HuH-7.5 (cell line): Measurements from ENCODE around the gene GARRE1.
"Not testable (repeated sequence)": the region's sequence is repeated elsewhere in the genome, so short reads cannot be mapped to it uniquely, and the experiment has no call there.

Source experiments
- DNase-seq: peaks from one replicate; pipeline ENCODE4 v3.0.0; 2011; ENCODE audit warnings: low spot score

Gene GARRE1

GRCh38 chr19:34260771-34261173 is 6.4 kb downstream of the GARRE1 start:
- no peak for DNase-seq

- no peak for DNase-seq
These were observed 7.2 kb downstream of the GARRE1 start for GRCh38 chr19:34261334-34262109.

- no peak for DNase-seq
These were observed 9.4 kb downstream of the GARRE1 start for GRCh38 chr19:34263745-34264237.

DNA sequence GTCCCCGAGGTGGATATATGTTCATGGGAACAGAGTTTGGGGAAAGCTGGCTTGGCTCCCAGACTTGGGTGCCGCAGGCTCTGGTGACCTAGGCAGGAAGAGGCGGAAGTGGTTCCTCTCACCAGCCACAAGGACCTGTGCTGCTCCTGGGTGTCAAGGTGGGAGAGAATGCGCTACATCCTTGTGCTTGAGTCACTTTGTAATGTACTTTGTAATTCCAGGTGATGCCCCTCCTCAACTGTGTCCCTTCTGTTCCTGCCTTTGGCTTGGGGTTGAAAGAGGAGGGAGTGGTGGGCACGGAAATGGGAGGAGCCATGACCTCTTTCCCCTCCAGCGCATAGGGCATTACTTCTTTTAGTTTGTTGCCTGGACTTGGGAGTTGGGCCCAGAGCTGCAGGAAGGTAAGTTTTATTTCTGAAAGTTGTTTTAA is 10.9 kb downstream of the GARRE1 start:
- no peak for DNase-seq

DNA sequence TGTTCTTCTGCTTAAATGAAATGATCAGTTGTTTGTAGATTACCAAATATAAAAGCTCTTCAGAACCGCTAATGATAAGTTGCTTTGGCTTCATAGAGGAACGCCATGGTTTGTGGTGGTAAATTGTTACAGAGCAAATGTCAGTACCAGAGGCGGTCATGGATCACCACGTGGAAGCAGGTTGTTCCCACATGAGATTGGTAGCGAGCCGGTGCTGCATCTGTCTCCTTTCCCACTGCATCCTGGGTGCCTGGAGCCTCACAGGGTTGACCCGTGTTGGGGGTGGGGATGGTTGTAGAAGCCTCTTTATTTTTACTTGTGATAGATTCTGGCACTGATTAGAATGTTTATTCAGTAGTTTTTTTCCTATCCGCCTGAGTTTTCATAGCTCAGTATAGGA is 14.7 kb downstream of the GARRE1 start:
- no peak for DNase-seq

GRCh38 chr19:34269489-34269888 is 15.1 kb downstream of the GARRE1 start:
- no peak for DNase-seq

DNA sequence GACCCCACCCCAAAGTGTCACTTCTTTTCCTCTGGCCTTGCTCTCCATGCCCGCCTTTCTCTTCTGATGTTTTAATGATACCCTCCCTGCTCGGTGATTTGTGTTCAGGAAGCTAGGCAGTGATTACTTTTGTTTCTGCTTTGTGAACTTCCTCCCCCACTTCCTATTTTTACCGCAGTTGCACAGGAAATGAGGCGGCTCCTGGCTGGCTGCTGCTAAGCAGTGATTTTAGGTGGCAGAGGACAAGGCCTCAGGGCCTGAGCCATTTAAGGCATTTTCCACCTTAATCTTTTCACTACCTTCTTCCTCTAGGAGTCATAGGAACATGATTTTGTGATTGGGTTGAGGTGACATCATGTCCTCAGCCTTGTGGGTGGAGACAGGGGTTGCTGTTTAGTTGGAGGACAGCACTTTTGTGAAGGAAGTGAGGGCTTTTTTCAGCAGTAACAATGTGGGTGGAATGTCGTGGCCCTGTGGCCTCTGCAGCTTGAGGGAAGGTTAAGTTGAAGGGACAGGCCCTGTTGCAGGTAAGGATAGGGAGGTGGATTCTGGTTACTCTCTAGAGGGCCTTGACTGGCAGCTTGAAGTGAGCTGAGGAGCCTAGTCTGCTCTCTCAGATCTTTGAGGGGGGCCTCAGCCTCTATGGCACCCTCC is 15.7 kb downstream of the GARRE1 start:
- DNase-seq = no peak

DNA sequence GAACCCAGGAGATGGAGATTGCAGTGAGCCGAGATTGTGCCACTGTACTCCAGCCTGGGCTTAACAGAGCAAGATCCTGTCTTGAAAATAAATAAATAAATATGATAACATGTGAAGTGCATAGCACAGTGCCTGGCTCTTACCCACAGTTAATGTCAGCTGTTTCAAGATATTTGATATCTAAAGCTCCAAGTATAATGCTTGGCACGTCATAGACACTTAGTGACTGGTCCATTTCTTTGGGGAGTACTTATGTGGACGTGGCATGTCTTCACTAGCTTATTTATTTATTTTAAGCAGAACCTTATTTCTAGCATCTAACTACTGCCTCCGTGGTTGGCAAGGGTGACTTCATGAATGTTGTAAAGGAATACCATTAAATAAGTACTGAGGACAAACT is 18.8 kb downstream of the GARRE1 start:
- DNase-seq = no peak

GRCh38 chr19:34274284-34274826 is 20.0 kb downstream of the GARRE1 start:
- no peak for DNase-seq

DNA sequence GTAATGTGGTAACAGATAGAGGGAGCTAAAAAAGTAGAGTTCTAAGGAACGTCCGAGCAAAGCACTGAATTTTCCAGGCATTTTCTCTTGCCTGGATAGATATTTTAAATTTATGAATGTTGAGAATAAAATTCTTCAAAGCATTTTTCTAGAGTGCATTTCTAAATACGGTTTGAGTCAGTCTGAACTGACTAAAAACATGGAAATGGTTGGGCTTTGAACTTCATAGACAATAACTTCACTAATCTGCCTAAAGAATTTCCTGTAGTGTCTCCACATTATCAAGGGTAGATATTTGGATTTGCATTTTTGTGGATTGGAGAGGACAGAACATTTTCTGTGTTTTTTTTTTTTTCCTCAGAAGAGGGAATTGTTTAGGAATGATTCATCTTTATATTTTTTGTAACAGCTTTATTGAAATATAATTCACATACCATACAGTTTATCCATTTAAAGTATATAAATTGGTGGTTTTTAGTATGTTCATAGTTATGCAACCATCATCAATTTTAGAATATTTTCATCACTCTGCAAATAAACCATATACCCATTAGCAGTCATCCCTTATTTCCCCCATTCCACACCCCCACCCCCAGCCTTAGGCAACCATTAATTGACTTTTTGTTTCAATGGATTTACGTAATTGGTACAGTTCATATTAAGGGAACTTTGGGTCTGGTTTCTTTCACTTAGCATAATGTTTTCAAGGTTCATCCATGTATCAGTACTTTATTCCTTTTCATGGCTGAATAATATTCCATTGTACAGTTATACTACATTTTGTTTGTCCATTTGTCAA is 20.7 kb downstream of the GARRE1 start:
- DNase-seq = no peak

- DNase-seq = no peak
These were observed 21.4 kb downstream of the GARRE1 start for GRCh38 chr19:34275705-34276104.

- DNase-seq = no peak
These were observed 22.3 kb downstream of the GARRE1 start for GRCh38 chr19:34276614-34277013.

DNA sequence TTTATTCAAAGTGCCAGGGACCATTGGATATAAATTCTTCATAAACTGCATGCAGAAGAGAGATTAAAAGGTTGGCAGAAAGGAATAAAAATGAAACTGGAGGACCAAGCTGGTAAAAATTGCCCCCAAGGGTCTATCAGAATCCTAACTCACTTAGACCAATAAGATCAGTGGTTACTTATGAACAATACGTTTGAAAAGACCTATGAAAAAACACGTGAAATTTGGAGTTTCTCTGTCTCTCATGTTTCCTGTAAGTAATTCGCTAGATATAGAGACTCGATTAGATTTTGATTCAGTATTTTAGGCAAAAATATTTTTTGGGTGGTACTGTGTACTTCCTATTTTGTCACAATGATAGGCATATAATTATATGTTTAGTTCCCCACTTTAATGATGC is 22.9 kb downstream of the GARRE1 start:
- DNase-seq = no peak

DNA sequence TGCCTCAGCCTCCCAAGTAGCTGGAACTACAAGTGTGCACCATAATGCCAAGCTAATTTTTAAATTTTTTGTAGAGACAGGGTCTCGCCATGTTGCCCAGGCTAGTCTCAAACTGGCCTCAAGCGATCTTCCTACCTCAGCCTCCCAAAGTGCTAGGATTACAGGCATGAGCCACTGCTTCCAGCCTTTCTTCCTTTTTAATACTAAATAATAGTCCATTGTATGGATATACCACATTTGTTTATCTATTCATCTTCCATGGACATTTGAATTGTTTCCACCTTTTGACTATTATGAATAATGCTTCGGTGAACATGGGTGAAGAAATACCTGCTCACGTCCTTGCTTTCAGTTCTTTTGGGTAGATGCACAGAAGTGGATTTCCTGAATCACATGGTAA is 24.4 kb downstream of the GARRE1 start:
- no peak for DNase-seq

GRCh38 chr19:34281444-34281843 is 27.1 kb downstream of the GARRE1 start:
- not testable (repeated sequence) for DNase-seq

DNA sequence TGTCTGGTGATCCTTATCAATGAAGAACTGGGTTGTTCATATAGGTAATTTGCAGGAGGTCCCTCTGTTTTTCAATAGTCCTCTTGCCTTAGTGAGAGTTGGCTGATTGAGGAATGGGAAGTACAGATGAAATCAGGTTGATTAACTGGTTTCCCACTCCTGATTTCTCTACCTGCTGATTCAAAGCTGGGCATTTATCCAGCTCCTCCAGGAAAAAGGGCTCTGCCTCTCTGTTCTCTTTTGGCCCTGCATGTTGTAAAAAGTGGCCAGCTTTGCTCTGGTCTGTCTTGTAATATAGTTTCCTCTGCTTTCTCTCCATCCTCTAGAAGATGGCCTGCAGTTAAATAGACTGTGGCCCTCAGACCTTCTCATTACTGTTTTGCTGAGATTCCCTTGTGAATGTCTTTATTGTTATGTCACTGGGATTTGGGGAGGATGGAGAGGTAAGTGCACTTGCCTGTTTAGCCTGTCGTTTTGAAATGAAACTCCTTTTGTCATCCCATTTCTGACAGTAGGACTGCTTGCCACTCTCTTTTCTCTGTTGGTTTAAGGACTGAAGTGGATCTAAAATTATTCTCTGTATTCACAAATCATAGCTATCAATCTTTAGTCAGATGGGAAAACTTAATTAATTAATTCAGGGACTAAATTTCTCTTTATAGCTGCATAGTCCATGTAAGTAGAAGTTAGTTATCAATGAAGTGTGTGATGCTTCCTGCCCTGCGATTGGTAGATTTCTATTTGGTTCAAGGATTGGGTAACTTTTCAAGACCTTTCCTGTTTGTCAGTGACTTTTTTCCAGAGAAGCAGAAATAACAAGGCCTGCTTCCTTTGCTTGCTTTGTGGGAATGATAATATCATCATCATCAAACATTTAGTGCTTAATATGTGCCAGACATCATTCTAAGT is 28.5 kb downstream of the GARRE1 start:
- DNase-seq = no peak

GRCh38 chr19:34284505-34284904 is 30.2 kb downstream of the GARRE1 start:
- DNase-seq = no peak

DNA sequence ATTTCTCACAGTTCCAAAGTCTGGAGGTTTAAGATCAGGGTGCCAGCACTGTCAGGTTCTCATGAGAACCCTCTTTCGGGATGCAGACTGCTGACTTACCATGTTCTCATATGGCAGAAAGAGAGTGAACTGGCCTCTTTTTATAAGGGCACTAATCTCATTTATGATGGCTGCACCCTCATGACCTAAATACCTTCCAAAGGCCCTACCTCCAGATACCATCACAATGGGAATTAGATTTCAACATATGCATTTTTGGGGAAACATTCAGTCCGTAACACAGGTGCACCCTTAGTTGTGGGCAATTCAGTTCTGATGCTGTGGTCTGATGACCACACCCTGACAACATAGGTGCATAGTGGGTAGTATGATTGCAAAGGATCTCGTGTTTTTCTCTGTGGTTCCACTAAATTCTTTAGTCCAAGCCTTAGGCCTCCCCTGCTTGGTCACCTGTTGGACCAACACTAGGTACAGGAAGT is 33.3 kb downstream of the GARRE1 start:
- DNase-seq = no peak

GRCh38 chr19:34288381-34288780 is 34.0 kb downstream of the GARRE1 start:
- DNase-seq = no peak

GRCh38 chr19:34291235-34291634 is 36.9 kb downstream of the GARRE1 start:
- no peak for DNase-seq

GRCh38 chr19:34295103-34295502 is 40.7 kb downstream of the GARRE1 start:
- DNase-seq = no peak
